Stimulated activated CD4-positive, alpha-beta T cell treated with anti-CD3 and anti-CD28 coated beads, Interleukin-1b, Interleukin-23, amount 100 ng/mL, for 4 hours (primary cell): ENCODE results near the gene USP40.

Experiments
- DNase-seq, 2 donors: peaks; one replicate each; pipeline ENCODE4 v3.0.0-alpha.2; 2020; ENCODE audit warnings: low read depth in 2 of 2

Gene USP40

DNA sequence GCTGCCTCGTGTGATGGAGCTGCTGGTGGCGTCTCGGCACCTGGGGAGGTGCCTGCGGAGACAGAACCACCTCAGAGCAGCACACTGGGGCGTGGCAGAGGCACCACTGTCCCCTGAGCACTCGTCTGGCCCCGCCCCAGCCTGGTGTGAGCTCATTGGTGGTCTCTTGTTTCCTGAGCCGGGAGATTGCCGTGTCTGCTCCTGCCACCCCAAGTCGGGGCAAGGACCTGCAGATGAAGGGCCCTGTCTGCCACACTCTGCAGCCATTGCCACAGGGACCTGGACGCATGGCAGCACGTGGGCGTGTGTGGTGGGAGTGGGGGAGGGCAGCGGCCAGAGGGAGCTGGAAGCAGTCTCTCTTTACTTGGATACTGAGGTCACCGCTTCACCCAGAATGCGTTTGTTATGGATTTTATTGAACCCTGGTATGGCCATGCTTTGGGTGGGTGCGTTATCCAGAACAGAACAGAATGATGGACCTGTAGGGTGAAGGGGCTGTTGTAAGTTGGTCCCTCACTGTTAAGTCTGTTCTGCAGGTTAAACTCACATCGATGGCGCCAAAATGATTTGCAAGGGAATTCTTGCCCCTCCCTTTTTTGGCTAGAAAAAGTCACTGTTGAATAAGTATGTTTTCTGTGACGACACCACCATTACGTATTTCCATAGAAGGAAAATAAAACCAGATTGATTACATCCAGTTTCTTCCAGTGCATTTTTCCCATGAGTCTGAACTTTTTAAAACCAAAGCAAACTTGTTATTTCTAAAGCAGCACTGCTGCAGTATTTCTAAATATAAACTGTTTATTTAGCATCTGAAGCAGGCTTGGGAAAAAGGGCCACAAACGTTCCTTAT, 92.0 kb downstream of the USP40 start:
- no peak for DNase-seq

DNA sequence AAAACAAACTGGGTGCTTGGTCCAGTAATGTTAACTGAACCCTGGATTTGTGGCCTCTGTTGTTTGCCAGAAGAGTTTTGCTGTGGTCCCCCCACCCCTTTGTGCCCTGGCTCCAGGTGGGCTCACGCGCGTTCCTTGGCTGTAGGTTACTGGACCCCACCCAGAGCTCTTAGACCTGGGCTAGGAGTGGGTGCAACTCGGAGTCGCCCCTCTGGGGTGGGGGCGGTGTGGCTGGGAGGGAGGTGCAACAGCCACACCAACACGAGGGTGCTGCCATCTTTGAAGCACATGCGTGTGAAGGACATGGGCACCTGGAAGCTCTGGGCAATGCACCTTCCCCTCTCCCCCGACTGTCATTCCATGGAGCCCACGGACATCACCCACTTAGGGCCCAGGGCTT, 92.7 kb downstream of the USP40 start:
- DNase-seq: no peak

DNA sequence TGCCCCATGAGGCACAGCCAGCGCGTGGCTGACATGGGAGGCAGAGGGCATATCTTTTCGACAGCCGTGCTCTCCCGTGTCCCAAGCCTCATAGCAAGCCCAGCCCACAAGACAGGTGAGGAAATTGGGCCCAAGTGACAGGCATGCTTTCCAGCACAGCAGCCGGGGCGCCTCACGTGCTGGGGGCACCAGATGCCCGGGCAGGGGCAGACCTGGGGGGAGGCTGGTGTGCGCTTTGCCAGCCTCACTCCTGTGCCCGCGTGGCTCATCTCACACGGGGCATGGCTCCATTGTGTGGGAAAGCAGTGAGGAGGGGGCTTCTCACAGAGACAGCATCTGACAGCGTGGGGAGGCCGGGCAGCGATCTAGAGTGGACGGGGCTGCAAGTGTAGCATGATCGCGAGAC, 93.2 kb downstream of the USP40 start:
- no peak for DNase-seq

DNA sequence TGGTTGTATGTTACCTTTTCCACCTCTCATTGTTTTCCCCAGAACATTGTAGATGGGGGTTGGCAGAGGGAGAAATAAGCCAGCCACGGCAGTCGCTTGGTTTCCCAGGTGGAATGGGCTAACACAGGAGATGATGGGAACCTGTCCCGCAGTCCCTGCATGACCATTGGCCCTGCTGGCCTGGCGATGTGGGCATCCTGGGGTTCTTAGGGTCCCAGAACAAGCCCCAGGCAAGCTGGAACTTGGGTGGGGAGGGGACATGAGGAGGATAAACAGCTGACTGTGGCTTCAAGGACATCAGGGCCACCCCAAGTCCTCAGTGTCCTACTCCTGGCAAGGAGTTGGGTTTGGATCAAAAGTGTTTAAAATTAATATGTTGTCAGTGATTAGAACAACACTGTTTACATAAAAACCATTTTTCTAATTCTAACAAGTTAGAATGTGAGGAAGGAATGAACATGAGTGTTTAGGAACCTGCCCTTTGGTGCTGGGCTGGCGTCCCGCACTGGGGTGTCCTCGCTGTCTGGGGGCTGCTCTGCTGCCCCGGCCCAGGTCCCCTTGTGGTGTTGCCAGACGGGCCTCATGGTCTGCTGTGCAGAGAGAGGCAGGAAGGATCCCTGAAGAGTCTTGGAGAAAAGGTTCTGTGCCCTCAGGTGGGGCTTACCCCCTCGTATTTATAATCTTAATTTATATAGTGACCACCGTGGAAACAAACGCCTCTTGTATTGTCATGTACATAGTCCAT, 95.1 kb downstream of the USP40 start:
- no peak for DNase-seq

DNA sequence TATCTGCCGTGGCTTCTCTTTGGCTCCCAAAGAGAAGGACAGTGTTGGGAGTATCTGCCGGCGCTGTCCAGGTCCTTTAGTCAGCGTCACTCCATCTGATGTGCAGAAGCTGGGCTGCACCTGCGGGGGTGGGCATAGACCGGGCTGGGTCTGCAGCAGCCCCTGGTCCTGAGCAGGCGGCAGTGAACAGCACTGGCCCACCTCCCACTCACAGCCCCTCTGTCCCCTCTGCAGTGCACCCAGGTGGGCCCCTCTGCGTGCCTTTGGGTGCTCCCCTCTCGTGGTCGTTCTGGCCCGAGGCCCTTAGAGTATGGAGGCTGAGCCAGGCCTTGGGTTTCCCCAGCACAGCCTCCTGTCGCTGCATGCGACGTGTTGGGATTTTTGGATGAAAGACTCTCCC, 95.7 kb downstream of the USP40 start:
- no peak for DNase-seq

DNA sequence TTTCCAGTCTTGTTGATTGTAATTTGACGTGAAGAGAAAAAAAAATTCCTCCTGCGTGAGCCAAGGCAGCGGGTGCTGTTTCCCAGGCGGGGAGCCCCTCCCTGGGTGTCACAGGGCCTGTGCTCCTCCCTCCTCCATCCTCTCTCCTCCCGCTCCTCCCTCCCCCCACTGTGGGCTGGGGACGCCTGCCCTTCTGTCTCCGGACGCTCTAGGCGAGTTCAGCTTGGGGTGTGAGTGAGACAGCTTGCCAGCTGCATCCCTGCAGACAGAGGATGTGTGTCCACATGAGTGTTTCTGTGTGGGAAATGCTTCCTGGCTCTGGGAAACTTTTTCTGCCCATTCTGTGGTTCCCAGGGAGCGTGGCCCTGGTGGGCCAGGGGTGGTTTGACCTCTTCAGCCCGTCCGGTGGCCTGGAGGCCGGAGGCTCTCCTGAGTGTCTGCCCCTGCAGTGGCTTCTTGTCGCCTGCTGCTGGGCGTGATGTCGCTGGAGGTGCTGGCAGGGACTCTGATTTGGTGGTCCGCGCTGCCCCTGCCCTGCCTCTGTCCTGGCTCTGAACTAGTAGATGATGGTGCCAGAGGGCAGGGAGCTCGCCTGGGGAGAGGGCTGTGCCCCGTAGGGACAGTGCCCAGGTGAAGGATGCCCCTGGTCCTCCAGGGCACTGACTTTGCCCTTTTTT, 96.4 kb downstream of the USP40 start:
- DNase-seq: no peak

DNA sequence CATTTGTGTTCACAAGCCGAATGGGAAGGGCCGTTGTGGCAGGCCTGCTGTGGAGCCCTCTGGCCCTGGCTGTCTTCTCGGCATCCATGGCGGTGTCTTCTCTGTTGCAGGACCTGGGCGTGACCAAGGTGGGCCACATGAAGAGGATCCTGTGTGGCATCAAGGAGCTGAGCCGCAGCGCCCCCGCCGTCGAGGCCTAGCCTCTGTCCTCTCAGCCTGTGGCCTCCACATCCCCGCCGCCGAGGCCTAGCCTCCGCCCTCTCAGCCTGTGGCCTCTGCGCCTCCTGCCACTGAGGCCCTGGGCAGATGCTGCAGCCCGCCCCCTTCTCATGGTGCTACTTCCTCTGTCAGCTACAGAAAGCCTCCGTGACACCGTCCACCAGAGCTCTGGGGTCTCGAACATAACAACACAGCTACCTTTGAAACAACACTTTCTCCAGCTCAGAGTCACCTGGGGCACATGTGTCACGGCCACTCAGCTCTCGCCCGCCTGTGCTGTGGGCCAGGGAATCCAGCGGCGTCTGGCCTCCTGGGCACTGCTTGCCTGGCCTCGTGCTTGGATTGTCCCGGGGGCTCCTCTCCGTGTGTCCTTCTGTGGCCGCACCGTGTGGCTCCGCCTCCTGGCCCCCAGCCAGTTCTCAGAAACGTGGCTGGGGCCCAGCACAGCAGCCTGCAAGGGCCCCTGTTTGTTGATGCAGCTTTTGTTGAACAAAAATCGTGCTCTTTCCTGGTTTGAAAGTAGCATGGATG, 97.1 kb downstream of the USP40 start:
- no peak for DNase-seq

DNA sequence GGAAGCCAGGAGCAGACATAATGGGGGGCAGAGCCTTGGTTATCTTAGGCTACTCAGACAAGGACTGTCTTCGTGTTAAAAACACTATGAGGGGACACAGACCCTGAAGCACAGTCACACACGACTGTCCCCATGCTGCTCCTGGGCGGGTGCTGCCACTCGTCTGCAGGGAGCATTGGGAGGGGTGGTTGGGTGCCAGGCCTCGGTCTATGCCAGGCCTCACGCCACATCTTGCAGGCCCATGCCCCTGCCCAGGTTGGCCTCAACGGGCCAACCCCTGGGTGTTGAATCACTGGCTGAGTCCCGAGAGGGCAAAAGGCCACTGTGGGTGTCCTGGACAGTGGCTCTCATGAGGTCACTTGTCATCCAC, 97.9 kb downstream of the USP40 start:
- no peak for DNase-seq

DNA sequence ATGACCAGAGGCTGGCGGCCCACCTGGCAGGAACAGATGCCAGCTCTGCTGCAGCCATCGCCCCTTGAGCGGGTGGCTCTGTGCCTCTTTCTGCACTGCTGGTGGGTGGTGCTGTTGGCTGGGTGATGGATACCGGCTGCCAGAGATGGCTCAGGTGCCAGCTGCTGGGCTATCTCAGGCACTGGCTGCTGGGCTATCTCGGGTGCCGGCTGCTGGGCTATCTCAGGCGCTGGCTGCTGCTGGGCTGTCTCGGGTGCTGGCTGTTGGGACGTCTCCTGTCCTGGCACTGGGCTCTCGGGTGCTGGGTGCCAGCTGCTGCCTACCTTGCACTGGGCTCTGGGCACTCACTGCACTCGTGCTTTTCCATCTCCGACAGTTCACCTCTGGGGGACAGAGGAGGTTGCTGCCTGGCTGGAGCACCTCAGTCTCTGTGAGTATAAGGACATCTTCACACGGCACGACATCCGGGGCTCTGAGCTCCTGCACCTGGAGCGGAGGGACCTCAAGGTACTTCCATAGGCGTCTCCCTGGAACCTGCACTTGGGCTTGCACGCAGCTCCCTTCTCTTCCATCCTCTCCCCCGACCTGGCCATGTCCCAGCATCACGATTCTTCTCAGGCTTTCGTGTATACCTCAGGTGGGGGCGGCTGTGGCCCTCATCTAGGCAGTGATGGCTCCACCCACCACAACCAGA, 98.4 kb downstream of the USP40 start:
- DNase-seq: no peak

DNA sequence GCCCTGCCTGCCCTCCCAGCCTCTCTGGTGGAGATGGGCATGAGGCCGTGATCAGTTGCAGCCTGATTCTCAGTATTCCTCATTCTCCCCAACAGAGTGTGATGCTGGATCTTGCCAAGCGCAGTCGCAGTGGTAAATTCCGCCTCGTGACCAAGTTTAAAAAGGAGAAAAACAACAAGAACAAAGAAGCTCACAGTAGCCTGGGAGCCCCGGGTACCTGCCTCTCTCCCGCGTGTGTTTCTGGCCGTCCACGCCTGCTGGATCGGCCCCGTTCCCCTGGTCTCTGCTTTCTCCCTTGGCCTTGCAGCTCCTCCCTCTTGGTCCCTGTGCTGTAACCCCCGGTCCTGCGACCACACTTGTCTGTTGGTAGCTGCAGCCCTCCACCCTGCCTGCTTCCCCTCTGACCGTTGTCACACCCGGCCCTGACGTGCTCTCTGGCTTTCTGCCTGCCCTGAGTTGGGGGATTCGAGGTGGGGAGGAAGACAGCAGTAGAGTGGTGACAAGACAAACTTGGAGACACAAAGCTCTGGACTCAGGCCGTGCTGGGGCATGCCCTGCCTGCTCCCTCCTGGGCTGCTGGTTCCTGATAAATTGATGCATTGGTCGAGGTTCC, 99.5 kb downstream of the USP40 start:
- DNase-seq: no peak

DNA sequence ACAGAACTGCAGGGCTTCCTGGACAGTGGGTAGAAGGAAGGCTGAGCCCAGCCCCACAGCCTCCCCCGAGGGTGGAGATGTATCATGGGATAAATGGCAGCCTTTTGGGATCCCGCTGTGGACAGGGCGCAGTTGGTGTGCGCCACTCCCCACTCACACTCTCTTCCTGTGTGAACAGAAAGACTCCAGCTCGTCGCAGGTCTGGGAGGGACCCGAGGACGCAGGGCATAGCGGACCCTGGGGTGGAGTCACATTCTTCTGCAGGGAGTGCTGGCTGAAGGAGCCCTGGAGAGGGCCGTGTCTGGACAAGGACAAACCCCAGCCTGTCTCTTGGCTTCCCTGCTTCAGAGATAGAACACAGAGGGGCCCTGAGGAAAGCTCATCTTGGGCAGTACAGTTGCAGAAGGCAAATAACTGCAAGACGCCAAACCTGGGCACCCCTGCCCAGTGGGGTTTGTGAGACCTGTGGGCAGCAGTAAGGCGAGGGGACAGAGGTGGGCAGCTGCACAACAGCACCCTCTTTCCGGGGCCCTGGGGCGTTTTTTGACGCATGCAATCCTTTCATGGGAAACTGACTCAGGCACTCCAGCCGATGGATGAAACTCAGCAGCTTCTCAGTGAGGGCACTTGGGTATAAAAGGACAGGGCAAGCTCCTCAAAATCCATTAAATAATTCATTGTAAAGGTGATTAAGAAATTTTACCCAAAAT, 101.9 kb downstream of the USP40 start:
- DNase-seq: no peak

DNA sequence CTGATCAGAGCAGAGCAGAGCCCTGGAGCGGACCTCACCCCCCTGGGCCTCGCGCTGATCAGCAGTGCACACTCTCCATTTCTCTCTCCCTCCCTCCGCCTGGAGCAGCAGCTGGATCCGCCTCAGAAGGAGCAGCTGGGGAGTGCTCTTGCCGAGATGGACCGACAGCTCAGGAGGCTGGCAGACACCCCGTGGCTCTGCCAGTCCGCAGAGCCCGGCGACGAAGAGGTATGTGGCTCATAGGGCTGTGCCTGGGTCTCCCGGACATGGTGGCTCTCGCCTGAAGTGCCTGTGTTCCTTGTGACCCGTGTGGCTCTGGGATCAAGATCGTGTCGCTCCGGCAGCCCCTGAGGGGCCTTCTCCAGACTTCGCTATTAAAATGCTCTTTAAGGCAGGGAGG, 102.5 kb downstream of the USP40 start:
- DNase-seq: no peak

DNA sequence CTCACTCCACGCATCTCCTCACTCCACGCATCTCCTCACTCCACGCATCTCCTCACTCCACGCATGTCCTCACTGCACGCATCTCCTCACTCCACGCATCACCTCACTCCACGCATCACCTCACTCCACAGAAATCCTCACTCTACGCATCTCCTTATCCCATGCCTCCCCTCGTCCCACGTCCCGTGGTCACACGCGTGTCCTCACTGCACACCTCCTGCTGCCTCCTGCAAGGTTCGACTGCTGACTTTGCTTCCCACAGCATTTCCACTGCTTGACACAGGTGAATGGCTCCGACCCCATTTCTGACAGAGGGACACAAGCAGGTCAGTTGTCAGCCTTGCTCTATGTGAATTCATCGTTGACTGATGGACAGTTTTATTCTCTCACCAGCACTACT, 103.0 kb downstream of the USP40 start:
- DNase-seq: no peak

DNA sequence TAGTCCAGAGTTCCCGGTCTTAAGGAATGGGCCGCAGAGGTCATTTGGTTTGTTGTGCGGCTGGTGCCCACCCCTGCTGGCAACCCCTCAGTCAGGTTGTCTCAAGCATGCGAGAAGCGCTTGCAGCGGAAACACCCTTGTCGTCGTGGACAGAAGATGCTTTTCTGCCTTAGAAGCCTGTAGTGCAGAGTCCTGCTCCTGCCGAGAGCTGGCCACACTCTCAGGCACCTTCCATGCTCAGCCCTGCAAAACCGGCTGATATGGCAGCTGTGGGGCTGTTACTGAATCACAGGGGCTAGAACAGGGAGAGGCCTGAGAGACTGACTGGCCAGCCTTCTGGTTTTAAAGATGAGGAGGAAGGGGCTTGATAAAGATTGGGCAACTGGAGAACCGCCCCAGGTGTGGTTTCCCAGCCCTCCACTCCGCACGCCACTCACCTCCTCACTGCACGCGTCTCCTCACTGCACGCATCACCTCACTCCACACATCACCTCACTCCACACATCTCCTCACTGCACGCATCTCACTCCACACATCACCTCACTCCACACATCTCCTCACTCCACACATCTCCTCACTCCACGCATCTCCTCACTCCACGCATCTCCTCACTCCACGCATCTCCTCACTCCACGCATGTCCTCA, 103.6 kb downstream of the USP40 start:
- no peak for DNase-seq

DNA sequence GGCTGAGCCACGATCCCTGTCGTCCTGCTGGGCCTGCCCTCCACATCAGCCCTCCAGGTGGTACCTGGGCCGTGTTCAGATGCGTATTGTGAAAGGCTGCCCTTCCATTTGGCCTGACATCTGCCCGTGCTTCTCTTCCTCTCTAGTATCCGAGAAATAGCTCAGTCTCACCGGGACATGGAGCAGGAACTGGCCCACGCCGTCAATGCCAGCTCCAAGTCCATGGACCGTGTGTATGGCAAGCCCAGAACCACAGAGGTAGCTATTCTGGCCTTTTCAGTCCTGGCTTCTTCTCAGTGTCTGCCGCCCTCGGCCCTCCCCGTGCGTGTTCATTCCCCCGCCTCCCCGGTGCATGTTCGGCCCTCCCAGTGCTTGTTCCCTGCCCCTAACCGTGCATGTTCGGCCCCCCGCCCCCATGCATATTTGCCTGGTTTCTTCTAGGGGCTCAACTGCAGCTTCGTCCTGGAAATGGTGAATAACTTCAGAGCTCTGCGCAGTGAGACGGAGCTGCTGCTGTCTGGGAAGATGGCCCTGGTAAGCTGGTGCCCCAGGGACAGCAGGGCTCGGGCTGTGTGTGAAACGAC, 104.3 kb downstream of the USP40 start:
- DNase-seq: no peak

DNA sequence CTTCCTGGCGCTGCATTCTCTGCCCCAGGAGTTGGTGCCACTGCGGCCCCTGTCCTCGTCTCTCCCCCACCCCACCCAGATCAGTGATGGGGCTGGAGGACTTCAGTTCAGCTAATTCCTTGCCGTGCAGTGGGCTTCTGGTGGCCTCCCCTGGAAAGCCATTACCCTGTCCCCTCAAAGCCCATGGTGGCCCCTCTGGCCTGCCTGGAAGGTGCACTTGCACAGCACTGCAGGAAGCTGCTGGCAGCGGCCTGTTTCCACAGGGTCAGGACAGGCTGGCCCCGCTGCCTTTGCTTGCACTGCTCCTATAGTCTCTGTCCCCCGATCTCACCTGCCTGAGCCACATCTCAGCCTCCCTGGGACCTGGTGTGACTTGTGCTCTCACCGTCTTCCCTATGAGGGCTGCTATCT, 105.1 kb downstream of the USP40 start:
- no peak for DNase-seq

DNA sequence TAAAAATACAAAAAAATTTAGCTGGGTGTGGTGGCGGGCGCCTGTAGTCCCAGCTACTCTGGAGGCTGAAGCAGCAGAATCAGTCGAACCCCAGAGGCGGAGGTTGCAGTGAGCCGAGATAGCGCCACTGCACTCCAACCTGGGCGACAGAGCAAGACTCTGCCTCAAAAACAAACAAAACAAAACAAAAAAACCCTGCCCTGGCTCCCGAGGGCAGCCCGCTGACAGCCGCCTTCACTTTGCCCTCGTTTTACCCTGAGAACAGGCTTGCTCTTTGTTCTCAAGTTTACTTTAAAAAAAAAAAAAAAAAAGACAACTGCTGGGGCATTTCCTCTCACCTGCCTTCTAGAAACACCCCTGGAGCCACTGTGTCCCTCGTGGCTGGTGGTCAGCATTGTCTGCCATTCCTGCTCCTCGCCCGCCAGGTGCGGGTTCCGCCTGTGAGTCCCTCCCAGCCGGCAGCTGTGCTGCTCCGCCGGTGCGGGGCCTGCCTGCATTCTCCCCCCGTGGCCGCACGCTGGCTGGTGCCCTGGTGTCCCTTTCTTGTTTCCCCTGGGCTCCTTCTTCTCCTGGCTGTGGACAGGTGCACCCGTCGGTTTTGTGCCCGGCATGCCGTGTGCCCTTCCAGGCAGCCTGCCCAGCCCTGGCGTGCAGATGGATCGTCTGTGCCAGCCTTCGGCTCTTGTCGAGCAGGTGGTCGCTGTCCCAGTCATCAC, 105.7 kb downstream of the USP40 start:
- DNase-seq: no peak

DNA sequence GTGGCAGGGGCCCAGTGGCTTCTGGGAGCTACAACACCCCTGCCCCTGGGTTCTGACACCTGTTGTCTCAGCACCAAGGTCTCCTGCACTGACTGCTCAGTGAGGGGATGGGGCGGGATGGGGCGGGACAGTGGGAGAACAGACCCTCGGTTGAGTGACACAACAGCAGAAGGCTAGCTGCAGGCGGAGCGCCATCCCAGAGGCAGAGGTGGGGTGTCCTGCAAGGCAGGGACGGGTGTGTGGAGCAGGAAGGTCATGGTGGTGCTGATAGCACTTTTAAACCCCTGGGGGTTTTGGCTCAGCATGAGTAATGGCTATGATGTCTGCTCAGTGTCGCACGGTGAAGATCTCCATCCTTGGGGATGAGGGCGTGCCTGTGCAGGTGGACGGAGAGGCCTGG, 107.2 kb downstream of the USP40 start:
- DNase-seq: no peak

DNA sequence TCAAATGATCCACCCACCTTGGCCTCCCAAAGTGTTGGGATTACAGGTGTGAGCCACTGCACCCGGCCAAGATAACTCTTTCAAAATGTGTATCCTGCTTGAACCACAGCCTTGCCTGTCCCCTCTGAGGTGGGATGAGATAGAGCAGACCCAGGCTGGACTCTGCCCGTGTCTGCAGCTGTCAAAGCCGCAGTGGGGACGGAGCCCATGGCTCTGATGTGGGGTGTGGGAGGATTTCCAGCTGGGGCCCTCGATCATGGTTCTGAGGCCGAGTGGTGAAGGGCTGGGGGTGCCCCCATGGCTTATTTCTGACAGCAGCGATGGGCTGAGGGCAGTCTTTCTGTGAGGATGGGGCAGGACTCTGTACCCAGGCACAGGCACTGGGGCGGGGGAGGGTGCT, 107.8 kb downstream of the USP40 start:
- no peak for DNase-seq
